SIG-M5 treated with dmso at 0.1 percent for 504 hours (cell line): ENCODE results near the gene TUBGCP3.
"Not testable (repeated sequence)": the region's sequence is repeated elsewhere in the genome, so short reads cannot be mapped to it uniquely, and the experiment has no call there.

Experiments used
- DNase-seq: peaks from one replicate; lab custom pipeline; 2025; ENCODE audit not compliant: unreplicated experiment; lab: John Stamatoyannopoulos, UW

Gene TUBGCP3

DNA sequence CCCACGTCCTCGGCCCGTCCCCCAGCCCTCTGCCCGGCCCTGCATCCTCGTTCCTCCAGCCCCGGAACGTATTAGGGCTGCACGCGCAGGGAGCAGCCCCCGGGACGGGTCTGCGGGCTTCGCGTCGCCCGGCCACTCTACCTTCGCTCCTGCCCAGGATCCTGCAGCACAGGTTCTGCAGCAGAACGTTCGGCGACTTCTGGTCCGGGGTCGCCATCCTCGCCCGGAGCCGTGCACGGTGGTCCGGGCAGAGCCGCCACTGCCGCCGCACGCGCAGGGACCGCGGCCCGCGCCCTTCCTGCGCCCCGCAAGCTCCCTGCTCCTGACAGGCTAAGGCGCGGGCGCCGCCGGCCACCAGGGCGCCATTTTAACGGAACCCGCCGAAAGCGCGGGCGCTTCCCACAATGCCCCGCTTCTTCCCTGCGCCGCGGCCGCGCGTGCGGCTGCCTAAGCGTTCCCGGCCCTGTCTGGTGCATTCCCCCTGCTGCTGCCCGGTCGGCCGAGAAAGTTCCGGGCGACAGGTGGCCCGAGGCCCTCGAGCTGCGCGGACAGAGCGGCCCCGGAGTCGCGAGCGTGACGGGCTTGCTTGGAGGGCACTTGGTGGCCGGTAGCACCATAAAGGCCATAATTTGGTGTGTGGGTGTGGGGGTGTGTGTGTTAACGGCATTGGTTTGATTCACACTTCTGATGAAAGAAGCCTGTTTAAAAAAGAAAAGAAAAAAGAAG is at the start of gene TUBGCP3:
TUBGCP3 (minus strand) TSS at position 390 of the 726 bp plus-strand sequence; CDS start at position 217, 173 bp downstream.
- peak; percentile 83 for DNase-seq

GRCh38 chr13:112637017-112637801 is 49.3 kb upstream of the TUBGCP3 start:
- no peak for DNase-seq

- DNase-seq = no peak
Observed at GRCh38 chr13:112636401-112636975, 48.5 kb upstream of the TUBGCP3 start.

- DNase-seq = no peak
Observed at GRCh38 chr13:112635323-112635722, 47.4 kb upstream of the TUBGCP3 start.

DNA sequence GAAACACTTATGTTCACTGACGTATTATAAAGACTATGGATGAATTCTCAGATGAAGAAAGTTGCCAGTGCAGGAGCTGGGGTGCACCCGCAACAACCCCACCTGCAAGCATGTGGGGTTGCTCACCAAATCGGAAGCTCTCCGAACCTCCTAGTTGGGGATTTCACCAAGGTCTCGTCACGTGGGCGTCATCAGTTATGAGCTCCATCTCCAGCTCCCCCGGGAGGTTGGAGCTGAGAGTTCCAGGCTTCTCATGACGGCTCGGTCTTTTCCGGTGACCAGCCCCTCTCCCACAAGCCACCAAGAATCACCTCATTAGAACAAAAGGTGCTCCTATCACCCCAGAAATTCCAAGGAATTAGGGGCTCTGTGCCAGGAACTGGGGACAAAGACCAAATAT is 46.1 kb upstream of the TUBGCP3 start:
- no peak for DNase-seq

GRCh38 chr13:112630226-112630625 is 42.3 kb upstream of the TUBGCP3 start:
- not testable (repeated sequence) for DNase-seq

DNA sequence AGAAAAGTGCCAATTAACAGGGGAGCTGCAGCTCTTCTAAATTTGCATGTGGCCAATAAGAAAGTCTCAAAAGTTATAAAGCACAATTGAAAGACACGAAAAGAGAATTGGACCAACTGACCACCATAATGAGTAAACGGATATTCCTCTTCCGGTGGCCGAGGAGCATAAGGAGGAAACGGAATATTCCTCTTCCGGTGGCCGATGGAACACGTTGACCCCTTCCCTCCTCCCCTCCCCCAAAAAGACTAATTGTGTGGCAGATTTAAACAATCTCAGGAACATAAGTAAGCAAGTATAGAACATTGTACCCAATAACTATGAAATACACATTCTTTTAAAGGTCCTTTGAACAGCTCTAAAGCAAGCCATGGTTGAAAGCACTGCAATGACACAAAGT is 41.2 kb upstream of the TUBGCP3 start:
- DNase-seq = no peak

DNA sequence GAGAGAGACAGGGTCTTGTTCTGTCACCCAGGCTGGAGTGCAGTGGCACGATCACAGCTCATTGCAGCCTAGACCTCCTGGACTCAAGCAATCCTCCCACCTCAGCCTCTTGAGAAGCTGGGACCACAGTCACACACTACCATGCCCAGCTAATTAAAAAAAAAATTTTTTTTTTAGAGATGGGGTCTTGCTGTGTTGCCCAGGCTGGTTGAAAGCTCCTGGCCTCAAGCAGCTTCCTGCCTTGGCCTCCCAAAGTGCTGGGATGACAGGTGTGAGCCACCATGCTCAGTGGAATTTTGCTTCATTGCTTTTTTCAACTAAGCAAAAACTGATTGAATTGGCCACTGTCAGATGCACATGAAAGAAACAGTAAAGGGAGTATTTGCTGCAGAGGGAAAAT is 39.7 kb upstream of the TUBGCP3 start:
- DNase-seq = not testable (repeated sequence)

GRCh38 chr13:112627161-112627560 is 39.2 kb upstream of the TUBGCP3 start:
- DNase-seq = no peak

DNA sequence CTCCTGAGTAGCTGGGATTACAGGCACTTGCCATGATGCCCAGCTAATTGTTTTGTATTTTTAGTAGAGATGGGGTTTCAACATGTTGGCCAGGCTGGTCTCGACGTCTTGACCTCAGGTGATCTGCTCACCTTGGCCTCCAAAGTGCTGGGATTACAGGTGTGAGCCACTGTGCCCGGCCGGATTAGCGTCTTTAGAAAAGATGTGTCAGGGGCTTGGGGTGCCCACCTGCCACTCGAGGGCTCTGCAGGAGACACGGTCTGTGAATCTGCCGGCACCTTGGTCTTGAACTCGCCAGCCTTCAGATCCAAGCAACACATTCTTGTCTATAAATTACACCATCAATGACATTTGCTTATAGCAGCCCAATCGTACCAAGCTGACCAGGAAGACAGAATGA is 38.8 kb upstream of the TUBGCP3 start:
- no peak for DNase-seq

DNA sequence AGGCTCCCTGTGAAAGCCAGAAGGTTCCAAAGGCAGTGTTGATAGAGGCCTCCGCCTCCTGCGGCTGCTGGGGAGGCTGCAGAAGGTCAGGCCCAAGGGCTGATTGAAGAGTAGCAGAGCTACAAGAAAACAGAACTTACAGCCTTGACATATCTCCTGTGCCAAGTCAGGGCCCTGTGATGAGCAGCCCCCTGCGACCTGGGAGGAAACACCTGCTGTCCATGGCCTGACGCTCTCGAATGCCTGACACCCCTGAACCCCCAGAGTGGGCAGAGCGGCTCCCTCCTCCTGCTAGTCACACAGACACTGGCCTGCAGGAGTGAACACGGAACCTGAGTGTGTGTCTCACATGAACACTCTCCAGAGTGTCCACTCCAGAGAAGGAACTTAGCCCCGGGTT is 38.2 kb upstream of the TUBGCP3 start:
- DNase-seq = no peak

DNA sequence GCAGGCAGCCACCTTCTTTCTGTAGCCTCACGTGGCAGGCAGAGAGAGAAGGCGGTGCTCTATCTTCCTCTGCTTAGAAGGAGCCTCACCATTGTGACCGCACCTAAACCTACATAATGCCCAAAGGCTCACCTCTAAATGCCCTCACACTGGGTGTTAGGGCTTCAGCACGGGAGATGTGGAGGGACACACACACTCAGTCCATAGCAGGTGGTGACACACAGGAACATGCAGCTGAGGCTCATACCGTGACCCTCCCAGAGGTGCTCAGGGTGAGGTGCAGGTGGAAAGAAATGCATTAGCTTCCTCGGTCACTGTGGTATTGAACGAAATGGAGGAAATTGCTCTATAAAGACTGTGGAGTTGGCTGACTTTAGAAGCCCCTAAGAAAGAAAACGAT is 37.7 kb upstream of the TUBGCP3 start:
- DNase-seq = no peak

DNA sequence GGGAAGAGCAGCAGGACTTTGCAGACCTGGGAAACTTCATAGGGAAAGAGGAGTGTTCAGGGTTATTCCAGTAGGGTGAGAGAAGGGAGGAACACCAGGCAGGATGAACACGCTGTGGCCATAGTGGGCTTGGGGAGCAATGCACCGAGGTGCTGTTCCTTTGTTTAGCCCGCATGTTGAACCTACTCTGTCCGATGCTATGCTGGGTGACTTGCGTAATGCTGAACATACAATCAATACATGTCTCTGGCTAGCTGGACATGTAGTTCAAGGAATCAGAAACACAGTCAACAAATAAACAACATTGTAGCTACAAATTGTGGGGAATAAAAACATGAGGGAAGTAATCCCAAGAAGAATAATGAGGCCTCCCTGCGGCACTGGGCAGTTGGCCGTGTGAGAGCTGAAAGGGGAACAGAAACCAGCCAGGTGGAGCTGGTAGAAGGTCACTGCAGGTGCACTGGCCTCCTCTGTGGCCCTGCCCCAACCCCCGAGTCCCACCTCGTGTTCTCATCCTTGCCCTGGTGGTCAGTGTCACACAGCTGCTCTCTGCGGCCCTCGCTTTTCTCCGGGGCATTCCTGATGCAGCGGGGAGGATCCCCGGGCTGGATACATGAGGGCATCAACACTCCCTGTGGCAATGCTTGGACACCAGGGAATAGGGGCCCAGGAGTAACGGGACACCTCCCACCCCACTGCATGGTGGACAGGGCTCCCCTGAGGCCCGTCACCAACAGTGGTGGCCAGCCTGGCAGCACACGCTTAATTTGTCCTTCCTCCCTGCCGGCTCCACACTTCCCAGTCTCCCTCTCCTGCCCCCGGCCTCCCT is 36.9 kb upstream of the TUBGCP3 start:
- DNase-seq = no peak

- DNase-seq = no peak
Observed at GRCh38 chr13:112624040-112624439, 36.1 kb upstream of the TUBGCP3 start.

GRCh38 chr13:112623051-112623711 is 35.2 kb upstream of the TUBGCP3 start:
- DNase-seq = no peak

DNA sequence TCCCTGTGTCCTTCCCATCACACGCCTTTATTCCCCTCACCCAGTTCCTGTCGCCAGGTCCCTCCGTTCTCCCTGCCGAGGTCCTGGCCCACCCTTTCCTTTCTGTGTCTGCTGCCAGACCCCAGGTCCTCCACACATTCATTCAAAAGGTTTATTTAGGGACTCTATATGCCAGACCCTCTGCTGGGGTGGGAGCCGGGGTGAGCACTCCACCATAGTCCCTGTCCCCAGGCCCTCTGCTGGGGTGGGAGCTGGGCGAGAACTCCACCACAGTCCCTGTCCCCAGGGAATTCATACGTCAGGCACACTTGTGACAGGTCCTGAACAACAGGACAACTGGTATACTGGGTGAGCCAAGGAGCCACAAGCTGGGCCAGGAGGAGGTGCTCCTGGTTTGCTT is 34.4 kb upstream of the TUBGCP3 start:
- no peak for DNase-seq

DNA sequence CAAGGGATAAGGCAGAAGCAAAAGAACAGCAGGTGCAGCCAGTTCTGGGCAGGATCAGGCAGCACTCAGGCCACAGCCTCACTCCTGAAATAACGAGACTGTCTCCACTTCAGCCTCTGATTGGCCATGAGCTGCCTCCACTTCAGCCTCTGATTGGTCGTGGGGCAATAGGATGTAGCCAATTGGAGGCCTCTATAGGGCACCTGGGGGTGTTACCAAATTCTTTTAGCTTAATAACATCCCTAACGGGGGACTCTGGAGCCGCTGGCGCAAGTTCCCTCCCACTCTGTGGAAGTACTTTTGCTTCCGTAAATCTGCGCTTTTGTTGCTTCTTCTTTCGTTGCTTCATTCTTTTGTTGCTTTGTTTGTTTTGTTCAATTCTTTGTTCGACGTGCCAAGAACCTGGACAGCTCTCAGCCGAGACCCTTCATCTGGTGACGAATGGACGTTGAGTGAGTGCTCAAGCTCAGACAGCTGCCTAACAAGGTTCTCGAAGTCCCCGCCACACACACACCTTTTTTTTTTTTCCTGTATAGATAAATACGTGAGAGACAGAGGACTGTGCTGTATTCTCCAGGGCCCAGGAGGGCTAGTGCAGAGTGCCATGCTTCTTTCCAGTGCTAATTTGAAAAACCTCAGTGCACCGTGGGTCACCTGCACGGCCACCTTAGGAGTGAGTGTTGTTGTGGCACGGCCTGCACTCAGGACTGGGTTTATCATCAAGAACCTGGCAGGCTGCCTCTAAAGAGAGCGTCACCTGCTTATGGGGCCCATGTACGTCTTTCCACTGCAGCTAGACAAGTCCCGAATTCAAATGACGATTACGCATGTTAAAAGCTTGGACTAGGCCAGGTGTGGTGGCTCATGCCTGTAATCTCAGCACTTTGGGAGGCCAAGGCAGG is 32.0 kb upstream of the TUBGCP3 start:
- no peak for DNase-seq

DNA sequence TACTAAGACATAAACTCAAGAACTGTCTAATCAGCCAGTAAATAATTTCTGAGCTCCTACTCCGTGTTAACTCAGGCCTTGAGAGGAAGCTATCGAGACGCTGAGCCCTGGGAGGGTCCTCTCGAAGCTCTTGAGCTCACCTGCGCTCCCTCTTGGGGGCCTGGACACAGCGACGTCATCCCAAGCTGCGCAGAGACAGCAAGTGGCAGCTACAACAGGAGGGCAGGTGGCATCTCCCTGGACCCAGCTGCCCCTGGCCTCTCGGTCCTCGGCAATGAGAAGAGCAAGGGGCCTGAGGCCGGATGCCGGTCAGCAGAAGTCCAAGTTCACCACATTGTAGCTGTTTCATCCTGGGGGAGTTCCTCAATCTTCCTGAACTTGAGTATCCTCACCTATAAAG is 30.5 kb upstream of the TUBGCP3 start:
- DNase-seq = no peak

DNA sequence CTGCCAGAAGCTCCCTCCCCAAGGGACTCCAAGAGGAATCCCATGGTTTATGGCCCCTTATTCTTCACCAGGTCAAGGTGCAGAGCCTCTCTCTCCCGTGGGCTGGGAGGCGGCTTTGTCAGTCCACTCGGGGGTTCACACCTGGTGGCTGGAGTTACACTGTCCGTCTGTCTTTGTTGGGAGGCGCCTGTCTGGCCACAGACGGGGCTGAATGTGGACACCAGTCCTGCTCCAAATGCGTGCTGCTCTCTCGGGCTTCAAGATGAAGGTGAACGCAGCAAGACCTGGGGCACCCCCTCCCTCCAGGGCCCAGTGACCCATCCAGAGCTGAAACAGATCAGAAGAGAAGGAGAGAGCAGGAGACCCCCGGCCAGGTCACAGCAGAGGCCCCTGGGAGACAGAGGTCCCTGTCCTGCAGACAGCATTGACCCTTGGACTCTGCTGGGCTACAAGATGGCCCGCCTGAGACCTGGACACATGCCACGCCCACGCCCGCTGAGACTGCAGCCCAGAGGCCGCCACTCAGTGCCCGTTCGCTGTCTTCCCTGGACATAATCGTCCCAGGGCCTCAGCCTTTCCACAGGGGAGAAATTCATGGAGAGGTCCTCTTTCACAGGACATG is 29.9 kb upstream of the TUBGCP3 start:
- DNase-seq = no peak
